ENCODE data around the gene NR2C2.
"Not testable (repeated sequence)": the region's sequence is repeated elsewhere in the genome, so short reads cannot be mapped to it uniquely, and the experiment has no call there.

Gene NR2C2

GRCh38 chr3:14947100-14947885 is at the start of gene NR2C2:
TSS of gene NR2C2 (plus strand) at chr3:14947583. CDS start at chr3:15003915, 56,332 bp downstream.
- DNase-seq, result peak; percentile 84 to 88

- no peak for DNase-seq
Observed at GRCh38 chr3:14898929-14899328, 48.5 kb upstream of the NR2C2 start.

GRCh38 chr3:14899993-14900618 is 47.3 kb upstream of the NR2C2 start:
- no peak for DNase-seq

GRCh38 chr3:14900881-14901873 is 46.2 kb upstream of the NR2C2 start:
- no peak for DNase-seq

GRCh38 chr3:14902719-14903118 is 44.7 kb upstream of the NR2C2 start:
- DNase-seq, result no peak

- DNase-seq, result not testable (repeated sequence)
Observed at GRCh38 chr3:14903501-14903900, 43.9 kb upstream of the NR2C2 start.

GRCh38 chr3:14905055-14905657 is 42.2 kb upstream of the NR2C2 start:
- no peak for DNase-seq

- no peak for DNase-seq
Observed at GRCh38 chr3:14906355-14906971, 40.9 kb upstream of the NR2C2 start.

GRCh38 chr3:14907043-14907966 is 40.1 kb upstream of the NR2C2 start:
- DNase-seq, result no peak

- no peak for DNase-seq
Observed at GRCh38 chr3:14909250-14909649, 38.1 kb upstream of the NR2C2 start.

GRCh38 chr3:14911651-14912050 is 35.7 kb upstream of the NR2C2 start:
- no peak for DNase-seq

GRCh38 chr3:14913071-14913925 is 34.1 kb upstream of the NR2C2 start:
- no peak for DNase-seq

- DNase-seq, result no peak
Observed at GRCh38 chr3:14913926-14914778, 33.2 kb upstream of the NR2C2 start.

GRCh38 chr3:14914779-14915117 is 32.6 kb upstream of the NR2C2 start:
- DNase-seq, result no peak

GRCh38 chr3:14915636-14916222 is 31.7 kb upstream of the NR2C2 start:
- no peak for DNase-seq

- DNase-seq, result no peak
Observed at GRCh38 chr3:14918356-14918860, 29.0 kb upstream of the NR2C2 start.

GRCh38 chr3:14920536-14920935 is 26.8 kb upstream of the NR2C2 start:
- DNase-seq, result no peak

- peak; percentile 41 to 89 for DNase-seq
Observed at GRCh38 chr3:14921034-14921616, 26.3 kb upstream of the NR2C2 start.

All from inflammatory macrophage treated with lipopolysaccharide for 1 hour (primary cell).